Brain pericyte (primary cell): Measurements from ENCODE around the gene TBC1D24.
"Not testable (repeated sequence)": the region's sequence is repeated elsewhere in the genome, so short reads cannot be mapped to it uniquely, and the experiment has no call there.

Experiments
- DNase-seq: peaks from one replicate; pipeline ENCODE4 v3.0.0-alpha.2; 2012; ENCODE audit warnings: low read depth, low spot score

TBC1D24 gene

DNA sequence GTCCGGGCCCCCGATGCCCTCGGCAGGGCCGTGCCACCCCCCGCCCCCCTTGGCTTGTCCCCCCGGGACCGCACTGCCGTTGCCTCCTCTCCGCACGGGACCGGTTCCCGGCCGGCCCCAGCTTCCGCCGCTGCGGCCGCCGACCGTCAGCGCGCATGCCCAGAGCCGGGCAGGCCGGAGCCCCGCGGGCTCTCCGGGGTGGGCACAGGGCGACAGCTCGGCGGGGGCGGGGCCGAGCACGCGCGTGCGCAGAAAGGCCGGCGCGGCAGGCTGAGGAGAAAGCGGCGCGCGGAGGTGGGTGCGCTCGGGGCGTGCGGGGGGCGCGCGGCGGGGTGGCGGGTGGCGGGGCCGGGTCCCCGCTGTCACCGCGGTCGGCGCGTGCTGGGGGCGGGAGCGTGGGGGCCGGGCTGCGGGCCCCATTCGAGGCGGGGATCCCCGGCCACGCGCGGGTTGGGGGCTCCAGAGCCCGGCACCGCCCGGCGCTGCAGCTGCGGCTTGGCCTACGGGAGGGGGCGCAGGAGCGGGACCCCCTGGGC lies at the start of gene TBC1D24:
TBC1D24 (plus strand) TSS at position 251 of the 536 bp plus-strand sequence. CDS start 21,022 bp downstream, outside the sequence.
- DNase-seq = no peak

DNA sequence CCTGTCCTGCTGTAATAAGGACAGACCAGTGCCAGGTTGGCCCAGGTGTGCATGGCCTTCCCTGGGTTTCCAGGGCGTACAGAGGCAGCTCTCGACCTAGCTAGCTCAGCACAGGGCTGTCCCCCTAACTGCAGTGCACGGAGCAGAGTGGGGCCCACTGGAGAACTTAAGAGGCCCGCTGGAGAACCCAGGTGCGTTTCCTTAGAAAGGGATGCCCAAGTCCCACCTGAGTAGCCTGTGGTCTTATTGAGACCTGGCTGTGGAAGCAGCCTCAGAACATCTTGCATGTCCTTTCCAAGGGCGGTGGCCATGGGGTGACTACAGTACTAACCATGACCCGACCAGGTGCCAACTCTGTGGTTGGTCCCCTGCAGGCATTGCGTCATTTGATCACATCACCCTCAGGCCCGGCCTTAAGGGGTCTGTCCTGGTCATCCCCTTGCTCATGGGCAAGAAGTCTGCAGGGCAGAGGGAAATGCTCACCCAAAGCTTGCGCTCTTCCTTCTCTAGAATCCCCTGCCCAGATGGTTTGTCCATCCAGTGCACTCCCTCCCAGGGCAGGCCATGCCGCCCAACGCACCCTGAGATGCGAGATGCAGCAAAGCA lies 49.0 kb upstream of the TBC1D24 start:
- DNase-seq = no peak

DNA sequence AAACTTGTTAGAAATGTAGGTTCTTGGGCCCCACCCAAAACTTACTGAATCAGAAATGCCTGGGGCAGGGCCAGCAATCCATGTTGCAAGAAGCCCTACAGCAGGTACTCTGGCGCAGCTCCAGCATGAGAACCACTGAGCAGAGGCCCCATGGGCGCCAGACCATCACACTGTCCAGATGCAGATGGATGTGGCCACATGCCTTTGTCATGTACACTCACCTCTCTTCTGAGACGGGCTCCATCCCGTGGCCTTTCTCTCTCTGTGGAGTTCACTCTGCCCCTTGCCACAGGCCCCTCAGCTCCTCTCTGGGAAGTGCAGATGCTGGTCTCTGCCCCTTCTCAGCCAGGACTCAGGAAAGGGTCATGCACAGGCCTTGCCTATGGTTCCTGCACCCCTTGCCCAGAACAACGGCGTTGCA lies 48.0 kb upstream of the TBC1D24 start:
- DNase-seq = no peak

DNA sequence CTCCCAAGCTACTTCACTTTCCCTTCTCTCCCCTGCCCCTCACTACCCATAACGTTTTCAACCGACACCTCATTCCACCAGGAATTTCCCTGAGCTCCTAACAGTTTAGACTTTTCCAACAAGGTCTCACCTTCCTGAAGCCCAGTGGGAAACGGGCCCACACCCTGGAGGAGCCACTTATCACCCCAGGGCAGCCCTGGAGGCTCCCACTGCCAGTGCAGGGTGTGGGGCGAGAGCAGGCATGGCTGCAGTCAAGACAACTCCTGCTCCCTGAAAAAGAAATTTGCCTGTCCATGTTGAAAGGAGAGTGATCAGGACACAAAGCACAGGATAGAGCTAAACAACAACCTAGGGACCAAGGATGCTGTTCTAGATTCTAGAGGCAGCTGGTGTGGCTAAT lies 47.4 kb upstream of the TBC1D24 start:
- no peak for DNase-seq

DNA sequence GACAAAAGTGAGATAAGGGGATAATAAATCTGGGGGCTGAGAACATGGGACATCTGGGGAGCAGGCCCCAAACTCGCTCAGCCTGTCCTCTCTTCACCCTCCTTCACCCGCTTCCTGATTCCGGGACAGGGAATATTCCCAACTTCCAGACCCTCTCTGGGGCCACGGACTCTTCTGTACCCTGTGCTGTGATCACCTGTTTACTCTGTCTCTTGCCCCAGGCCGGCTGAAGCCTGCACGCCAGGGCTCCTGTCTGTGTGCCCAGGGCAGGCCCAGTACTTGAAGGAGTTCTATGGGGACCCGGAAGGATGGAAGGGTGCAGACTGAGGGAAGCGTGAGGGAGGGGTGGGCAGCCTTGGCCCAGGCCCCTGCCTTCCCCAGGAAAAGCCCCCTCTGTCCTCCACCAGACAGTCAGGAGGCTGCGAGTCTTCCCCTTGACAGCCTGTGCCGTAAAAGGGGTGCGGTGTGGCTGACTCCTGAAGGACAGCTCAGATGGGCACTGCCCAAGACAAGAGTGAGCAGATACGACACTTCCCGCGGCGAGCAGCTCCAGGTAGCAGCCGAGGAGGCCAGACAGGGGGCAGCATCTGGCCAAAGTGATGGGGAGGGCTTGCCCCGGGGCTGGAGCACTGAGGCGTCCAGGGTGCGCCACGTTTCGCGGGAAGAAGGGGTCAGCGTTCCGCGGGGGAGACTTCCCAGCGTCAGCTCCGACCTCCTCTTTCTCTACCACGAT lies 46.7 kb upstream of the TBC1D24 start:
- no peak for DNase-seq

DNA sequence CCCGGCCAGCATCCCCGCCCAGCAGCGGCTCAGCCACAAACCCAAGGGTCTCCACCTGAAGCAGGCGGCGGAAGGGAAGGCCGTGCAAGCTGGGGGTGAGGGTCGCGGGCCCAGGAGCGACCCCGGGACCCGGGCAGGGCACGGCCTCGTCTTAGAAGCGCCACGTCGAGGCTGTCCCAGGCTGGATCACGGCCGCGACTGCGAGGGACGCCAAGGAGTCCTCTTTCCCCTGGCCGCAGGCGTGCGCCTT lies 46.2 kb upstream of the TBC1D24 start:
- DNase-seq = no peak

DNA sequence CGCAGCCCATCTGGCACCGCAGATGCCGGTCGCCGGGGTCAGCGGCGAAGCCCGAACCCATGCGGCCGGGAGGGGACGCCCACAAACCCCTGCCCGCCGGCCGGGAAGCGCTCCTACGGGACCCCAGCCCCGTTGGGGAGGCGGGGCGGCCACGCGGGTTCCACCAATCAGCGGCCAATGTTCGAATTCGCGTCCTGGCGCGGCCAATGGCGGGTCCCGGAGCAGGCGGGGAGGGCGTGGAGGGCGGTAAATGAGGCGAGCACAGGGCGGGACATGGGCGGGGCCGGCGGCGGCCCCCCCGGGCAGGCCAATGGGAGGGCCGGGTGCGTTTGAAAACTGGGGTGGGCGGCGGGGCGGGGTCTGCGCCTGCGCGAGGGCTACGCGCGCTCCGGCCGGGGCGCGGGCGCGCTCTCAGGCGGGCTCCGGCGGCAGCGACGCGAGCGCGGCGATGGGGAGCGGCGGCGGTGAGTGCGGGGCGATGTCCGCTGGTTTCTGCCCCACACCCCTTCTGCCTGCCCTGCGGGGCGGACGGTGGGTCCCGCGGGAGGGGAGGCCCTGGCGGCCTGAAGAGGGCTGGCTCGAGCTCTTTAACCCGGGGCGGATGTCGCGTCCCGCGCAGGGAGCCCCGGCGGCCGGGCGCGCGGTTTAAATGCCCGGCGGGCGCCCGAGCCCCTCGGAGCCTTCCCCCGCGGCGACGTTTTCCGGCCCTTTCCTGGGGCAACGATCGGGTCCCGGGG lies 45.7 kb upstream of the TBC1D24 start, which contains the start of gene CCNF:
CCNF (plus strand) TSS at position 414 of the 737 bp plus-strand sequence; CDS start at position 449, 35 bp downstream.
- DNase-seq = peak; percentile 75

DNA sequence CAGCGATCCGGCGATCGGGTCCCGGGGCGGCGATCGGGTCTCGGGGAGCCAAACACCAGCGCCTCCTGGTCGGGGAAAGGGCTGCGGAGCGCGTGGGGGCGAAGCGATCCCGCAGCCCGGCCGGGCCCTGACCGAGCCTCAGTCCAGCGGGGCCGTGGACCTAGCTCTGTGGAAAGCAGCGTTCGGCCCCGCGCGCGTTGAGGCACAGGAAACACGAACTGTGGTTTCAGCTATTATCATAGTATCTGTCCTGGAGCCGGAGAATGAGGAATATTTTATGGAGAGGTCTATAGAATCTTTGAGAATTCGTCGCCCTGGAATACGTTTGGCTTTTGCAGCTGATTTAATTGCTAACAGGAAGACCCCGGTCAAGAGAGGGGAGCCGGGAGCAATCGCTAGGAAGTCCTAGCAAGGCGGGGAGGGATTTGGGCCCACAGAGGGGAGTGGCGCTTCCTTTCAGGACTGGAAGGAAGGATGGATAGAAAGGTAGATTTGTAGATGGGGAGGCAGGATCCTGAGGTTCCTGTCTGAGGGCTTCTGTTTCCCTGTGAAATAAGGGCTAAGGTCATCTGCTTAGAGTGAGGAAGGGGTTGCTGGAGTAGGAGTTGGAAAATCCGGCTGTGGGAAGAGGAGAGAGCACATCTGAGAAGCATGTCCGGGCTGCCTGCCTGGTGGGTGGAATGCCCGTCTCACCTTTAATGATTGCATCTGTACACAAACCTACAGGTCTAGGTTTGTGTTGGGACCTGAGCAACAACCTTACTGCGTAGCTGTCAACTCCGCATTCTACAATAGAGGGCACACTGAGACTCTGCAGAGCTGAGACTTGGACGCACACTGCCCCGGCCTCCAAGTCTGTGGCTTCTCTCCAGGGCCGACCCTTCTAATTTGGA lies 44.9 kb upstream of the TBC1D24 start:
- DNase-seq = no peak

DNA sequence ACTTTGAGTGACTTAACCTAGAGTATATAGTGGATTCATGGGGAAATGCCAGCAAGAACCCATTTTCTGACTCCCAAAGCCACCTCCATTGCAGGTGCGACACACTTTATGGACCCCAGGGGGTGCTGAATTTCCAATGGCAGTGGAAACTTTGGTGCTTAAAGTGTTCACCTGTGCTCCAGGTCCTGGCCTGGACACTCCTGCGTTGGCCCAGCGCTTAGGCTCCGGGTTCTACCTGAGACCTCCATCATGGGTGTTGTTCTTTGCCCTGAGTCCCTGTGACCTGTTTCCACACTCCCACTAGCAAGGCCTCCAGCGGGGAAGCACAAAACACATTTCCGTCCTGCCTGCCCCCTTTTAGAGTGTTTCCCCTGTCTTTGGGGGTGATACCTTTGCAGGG lies 42.6 kb upstream of the TBC1D24 start:
- DNase-seq = no peak

DNA sequence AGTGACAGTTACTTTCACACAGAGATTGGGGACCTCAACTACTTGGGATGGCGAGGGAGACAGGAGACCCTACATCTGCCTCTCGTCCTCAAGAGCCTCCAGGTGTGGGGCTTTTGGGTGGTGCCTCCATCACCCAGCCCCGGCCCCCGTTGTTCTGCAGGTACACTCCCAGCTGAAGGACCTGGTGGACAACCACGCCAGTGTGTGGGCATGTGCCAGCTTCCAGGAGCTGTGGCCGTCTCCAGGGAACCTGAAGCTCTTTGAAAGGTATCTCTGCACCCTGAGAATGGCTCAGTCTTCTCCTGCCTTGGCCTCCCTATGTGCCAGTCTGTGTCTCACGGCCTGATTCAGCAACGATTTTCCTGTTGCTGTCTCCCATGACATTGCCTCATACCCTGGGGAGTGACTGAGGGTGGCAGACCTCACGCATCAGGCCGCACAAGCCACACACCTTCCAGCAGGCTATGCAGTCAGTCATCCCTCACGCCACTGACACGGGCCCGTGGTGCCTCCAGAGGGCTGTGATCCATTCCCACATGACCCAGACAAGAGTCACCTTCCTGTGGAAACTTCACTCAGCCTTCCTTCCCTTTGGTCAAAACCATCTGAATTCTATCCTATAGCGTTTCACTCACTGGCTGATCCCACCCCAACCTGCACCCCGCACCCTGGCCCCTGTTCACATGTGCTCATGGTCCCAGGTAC lies 42.0 kb upstream of the TBC1D24 start:
- DNase-seq = no peak

DNA sequence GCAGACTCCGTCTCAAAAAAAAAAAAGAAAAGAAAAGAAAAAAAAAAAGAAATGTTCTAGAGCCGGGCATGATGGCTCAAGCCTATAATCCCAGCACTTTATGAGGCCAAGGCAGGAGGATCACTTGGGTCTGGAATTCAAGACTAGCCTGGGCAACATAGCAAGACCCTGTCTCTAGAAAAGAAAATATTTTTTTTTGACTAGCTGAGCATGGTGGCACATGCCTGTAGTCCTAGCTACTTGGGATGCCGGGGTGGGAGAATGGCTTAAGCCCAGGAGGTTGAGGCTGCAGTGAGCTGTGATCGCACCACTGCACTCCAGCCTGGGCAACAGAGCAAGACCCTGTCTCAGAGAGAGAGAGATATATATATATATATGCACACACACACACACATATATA lies 39.7 kb upstream of the TBC1D24 start:
- not testable (repeated sequence) for DNase-seq

DNA sequence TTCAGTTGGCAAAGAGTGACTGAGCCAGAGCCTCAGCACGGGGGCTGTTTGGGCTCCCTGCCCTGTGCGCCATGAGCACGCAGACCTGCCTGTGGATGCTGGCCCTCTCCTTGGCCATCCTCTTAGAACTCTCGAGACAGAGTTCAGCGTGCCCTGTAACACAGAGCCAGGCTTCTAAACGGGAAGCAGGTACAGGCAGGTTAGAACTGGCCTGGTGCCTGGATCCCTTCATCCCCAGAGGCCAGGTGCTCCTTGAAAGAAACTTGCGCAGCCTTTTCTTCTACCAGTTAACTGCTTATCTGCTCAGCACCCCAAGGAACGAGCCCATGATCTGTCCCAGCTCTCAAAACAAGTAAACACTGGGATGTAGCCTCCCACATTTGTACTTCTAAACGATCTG lies 38.8 kb upstream of the TBC1D24 start:
- DNase-seq = no peak

DNA sequence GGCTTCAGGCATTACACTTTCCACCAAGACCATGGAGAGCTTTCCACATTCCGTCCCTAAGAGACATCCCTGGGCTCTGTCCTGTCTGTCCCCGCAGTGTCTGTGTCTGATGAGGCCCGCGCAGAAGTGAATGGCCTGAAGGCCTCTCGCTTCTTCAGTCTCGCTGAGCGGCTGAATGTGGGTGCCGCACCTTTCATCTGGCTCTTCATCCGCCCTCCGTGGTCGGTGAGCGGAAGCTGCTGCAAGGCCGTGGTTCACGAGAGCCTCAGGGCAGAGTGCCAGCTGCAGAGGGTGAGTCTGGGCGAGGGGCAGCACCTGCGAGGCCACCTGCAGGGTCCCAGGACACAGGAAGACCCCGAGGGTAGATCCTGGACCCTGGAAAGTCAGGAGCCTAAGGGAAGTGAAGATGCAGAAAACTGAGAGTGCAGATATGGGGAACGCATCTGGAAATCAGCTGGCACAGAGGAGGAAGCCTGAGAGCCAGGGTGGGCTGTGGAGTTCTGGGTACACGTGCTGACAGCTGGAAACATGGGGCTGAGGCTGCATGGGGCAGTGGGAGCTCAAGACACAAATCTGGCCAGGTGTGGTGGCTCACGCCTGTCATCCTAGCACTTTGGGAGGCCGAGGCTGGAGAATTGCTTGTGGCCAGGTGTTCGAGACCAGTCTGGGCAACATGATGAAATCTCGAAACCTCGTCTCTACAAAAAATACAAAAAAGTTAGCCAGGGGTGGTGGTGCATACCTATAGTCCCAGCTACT lies 37.7 kb upstream of the TBC1D24 start:
- no peak for DNase-seq

DNA sequence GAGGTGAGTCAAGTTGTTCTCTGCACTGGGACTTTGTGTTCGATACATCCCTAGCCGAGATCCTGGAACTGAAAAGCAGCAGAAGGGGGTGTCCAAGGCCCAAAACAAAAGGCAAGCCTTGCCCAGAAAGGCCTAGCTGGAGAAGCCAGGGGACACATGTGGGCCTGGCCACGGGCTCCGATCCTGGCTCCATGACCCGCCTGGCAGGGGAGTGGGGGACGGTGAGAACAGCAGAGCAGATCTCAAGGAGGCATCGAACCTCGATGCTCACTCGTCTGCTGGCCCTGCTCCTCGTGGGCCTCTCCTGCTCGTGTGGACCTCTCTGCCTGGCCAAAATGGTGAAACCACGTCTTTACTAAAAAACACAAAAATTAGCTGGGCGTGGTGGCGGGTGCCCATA lies 36.8 kb upstream of the TBC1D24 start:
- DNase-seq = no peak

DNA sequence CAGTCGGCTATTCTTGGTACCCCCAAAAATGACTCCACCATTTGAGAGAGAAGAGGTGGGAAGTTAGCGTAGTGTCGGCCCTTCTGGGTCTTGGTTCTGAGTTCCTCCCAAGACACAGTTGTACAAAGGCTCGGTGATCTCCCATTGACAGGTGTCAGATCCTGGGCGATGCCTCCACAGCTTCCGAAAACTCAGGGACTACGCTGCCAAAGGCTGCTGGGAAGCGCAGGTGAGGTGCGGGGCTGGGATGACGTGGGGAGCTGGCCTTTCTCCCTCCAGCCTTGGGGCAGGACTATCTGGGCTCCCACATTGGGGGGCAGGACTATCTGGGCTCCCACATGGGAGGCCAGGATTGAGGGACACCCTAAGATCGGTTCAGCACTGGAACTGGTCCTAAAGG lies 35.3 kb upstream of the TBC1D24 start:
- DNase-seq = no peak

DNA sequence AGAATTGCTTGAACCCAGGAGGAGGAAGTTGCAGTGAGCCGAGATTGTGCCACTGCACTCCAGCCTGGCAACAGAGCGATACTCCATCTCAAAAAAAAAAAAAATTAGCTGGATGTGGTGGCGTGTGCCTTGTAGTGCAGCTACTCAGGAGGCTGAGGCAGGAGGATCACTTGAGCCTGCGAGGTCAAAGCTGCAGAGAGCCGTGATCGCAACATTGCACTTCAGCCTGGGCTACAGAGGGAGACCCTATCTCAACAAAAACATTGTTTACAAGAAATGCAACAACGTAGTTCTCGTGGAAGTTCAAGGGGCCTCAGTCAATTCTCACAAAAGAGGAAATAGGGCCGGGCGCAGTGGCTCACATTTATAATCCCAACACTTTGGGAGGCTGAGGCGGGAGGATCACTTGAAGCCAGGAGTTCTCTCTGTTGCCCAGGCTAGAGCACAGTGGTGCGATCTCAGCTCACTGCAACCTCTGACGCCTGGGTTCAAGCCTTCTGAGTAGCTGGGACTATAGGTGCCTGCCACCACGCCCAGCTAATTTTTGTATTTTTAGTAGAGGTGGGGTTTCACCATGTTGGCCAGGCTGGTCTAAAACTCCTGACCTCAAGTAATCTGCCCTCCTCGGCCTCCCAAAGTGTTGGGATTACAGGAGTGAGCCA lies 33.7 kb upstream of the TBC1D24 start:
- DNase-seq = not testable (repeated sequence)

DNA sequence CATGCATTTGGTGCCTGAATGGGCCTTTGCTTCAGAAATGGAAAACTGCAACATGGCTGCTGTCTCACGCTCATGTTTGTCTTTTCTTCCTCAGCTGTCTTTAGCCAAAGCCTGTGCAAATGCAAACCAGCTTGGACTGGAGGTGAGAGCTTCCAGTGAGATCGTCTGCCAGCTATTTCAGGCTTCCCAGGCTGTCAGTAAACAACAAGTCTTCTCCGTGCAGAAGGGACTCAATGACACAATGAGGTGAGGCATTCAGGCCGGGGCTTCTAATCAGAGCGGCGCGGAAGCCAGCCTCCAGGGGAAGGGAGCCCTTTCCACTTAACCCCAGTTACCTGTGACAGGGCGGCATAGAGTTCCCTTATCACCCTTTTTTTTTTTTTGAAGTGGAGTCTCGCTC lies 31.4 kb upstream of the TBC1D24 start:
- no peak for DNase-seq

DNA sequence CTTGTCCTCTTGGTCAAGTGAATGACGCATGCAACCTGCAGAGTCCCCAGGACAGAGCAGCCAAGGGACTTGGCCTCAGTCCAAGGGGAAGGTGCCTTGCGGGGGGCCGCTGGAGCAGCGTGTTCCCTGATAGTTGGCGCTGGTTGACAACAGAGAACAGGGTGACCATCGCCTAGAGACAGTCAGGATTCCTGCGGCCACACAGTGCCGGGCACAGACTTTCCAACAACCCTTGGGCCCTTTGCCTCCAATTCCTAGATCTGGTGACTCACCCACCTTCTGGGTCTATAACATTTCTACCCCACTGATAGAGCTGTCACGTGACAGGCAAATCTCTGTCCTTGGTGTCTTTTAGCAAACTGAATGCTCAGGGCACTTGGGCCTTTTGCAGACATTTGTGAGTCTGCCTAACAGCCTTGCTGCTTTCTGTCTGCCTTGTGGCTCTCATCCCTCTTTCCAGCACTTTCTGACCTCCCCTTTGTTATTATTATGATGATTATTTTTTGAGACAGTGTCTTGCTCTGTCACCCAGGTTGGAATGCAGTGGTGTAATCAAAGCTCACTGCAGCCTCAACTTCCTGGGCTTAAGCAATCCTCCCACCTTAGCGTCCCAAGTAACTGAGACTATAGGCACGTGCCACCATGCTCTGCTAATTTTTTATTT lies 26.9 kb upstream of the TBC1D24 start:
- DNase-seq = no peak

DNA sequence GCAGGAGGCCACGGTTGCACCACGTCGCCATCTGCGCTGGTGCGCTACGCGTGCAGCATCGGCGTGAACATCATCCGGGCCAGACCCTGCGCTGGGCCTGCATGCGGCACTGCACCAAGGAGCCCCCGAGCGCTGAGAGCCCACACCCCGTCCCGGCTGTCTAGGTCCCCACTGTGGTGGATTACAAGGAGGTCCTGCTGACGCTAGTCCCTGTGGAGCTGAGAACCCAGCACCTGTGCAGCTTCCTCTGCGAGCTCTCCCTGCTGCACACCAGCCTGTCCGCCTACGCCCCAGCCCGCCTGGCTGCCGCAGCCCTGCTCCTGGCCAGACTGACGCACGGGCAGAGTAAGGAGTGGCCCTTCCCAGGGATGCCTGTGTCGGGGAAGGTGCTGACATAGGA lies 25.8 kb upstream of the TBC1D24 start:
- no peak for DNase-seq
